Stimulated activated naive CD8-positive, alpha-beta T cell treated with anti-CD3 and anti-CD28 coated beads, Interleukin-15, amount 100 ng/mL, for 72 hours (primary cell): Measurements from ENCODE around the gene C5orf34.
"Not testable (repeated sequence)": the region's sequence is repeated elsewhere in the genome, so short reads cannot be mapped to it uniquely, and the experiment has no call there.

Experiments
- ATAC-seq: fragments of 150-1000 bp; cut with Tn5 transposase; 2 replicates; pipeline ENCODE4 v1.10.0; 2021; ENCODE audit warnings: mild to moderate bottlenecking, moderate library complexity
- DNase-seq, 2 donors: peaks; one replicate each; pipeline ENCODE4 v3.0.0; 2021 to 2022
- H3K27ac Mint-ChIP-seq, 2 donors: one replicate each; pipeline ENCODE4 v1.8.0; 2022; ENCODE audit warnings: mild to moderate bottlenecking in 2 of 2, mixed read lengths in 2 of 2, moderate library complexity in 2 of 2
- H3K27me3 Mint-ChIP-seq: one replicate; pipeline ENCODE4 v1.8.0; 2022; ENCODE audit warnings: mixed read lengths
- H3K4me1 Mint-ChIP-seq: one replicate; pipeline ENCODE4 v1.8.0; 2022; ENCODE audit warnings: mild to moderate bottlenecking, mixed read lengths
- H3K4me3 Mint-ChIP-seq, 2 donors: one replicate each; pipeline ENCODE4 v1.8.0; 2022; ENCODE audit warnings: mild to moderate bottlenecking in 2 of 2, mixed read lengths in 2 of 2, moderate library complexity in 1 of 2
- H3K9me3 Mint-ChIP-seq, 2 donors: one replicate each; pipeline ENCODE4 v1.8.0; 2022; ENCODE audit warnings: mixed read lengths in 2 of 2

C5orf34 gene

DNA sequence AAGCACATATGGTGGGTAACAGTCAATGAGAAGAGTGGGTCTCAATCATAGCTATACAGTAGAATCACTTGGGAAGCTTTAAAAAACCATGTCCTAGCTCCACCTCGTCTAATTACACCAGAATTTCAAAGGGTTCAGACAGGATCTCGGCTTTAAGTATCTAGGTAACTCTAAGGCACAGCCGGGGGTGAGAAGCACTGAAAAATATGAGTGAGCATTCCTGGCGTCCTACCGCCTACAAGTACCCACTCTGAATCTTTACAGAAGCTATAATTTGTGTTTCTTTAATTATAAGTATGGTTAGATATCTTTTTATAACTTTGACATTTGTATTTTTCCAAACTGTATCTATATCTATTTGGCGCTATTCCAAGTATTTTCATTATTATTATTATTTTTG is 25.8 kb upstream of the C5orf34 start:
- Mint-ChIP-seq H3K9me3 (no peaks in the 10 kb centered on the region), H3K4me1 (peaks cover 7% of the 10 kb centered on the region), H3K27ac (no peak overlapping the region), H3K27me3 (no peaks in the 10 kb centered on the region), H3K4me3 (no peak overlapping the region)
- no peak for DNase-seq
- no peak for ATAC-seq

DNA sequence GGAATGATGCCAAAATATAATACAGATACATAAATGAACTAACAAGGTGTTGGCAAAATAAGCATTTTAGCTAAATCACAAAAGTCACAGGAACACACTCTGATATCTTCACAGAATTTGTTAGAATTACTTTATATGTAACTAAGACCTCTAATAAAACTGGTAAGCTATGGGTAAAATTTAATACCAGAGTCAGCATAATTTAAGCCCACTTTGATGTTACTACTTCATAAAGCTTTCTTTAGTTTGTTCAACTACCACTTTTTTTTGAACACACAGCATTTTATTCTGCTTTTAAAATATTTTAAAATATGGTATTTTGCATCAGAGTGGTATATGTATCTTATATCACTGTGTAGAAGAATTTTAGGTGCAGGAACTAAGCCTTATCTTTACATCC is 22.0 kb upstream of the C5orf34 start:
- DNase-seq, result no peak
- peak overlapping the region in 1 of 2 donors; percentile 33 for H3K27ac Mint-ChIP-seq
- ATAC-seq, result no peak
- H3K4me3 Mint-ChIP-seq, result no peak overlapping the region
- peaks cover 6% of the 10 kb centered on the region for H3K4me1 Mint-ChIP-seq
- no peaks in the 10 kb centered on the region for H3K9me3 Mint-ChIP-seq
- H3K27me3 Mint-ChIP-seq, result no peaks in the 10 kb centered on the region

DNA sequence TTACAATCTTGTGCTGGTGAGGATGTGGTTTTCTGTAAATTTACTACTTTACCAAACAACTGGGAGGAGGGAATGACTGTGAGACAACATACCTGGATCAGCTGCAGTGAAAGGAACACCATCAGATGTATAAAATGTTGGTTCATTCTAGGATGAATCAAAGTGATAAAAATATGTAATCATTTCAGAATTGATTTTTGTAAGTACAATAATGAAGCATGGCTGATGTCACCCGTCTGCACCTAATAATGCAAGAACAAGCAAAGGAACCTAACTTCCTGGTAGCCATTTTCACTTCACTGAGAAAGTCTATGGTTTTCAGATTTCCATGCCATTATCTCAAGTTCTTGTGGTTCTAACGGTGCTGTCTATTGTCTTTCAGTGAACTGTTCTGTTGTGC is 18.7 kb upstream of the C5orf34 start:
- Mint-ChIP-seq H3K4me3 (no peak overlapping the region), H3K4me1 (peaks cover 6% of the 10 kb centered on the region), H3K9me3 (no peaks in the 10 kb centered on the region), H3K27me3 (no peaks in the 10 kb centered on the region), H3K27ac (peak overlapping the region in 1 of 2 donors; percentile 85)
- DNase-seq (no peak), ATAC-seq (peak; percentile 76)

DNA sequence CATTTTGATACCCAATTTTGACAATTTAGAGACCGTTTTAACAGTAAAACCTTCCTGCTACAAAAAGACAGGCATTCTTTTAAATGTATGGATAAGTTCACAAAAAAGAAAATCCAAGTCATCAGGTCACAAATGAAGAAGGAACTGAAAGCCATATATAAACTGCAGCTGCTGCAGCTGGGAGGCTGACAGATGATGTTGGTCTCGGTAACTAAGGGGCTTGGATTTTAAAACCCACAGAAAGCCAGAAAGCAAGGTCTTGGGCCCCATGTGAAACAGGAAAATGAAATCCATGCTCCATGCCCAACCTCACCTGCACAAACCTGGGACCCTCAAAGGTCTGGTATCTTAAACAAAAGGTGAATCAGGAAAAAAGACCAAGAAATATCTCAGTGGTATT is 15.7 kb upstream of the C5orf34 start:
- no peaks in the 10 kb centered on the region for H3K27me3 Mint-ChIP-seq
- H3K27ac Mint-ChIP-seq, result no peak overlapping the region
- ATAC-seq, result no peak
- no peak overlapping the region for H3K4me3 Mint-ChIP-seq
- H3K4me1 Mint-ChIP-seq, result peaks cover 6% of the 10 kb centered on the region
- no peaks in the 10 kb centered on the region for H3K9me3 Mint-ChIP-seq
- DNase-seq, result no peak

DNA sequence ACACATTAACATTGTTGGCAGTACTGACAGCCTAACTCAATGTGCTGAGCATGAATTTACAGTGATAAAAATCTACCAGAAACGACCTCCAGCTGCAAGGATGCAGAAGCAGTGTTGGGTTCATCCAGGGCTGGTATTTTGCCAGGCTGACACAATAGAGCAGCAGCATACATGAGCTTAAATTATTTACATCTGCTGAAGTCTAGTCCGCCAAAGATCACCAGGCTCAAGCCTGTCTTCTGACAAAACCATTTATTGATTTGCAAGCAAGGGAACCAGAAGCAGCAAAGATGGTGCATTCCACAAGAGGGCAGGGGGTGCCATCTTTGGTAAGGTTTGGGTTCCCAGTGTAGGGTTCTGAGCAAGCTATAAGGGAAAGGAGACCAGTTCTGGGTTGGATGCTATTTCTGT is 8.7 kb upstream of the C5orf34 start:
- Mint-ChIP-seq H3K9me3 (no peaks in the 10 kb centered on the region), H3K4me1 (no peaks in the 10 kb centered on the region), H3K27ac (no peak overlapping the region), H3K4me3 (no peak overlapping the region), H3K27me3 (no peaks in the 10 kb centered on the region)
- DNase-seq (no peak), ATAC-seq (no peak)

DNA sequence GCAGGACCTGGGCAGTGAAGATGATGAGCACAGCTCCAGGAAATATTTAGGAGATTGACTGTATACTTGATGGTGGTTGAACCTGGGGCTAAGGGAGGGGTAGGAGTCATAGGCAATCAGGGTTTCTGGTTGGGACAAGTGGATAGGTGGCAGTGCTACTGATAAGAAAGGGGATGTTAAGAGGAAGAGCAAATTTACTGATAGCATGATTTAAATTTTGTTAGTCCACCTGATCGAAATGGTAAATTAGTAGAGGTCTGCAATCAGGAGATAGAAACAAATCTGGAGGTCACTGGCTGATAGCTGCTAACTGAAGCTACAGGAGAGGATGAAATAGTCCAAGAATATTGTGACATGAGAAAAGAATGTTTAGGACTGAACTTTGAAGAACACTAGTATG is 5.7 kb upstream of the C5orf34 start:
- H3K4me1 Mint-ChIP-seq, result peaks cover 8% of the 10 kb centered on the region
- H3K9me3 Mint-ChIP-seq, result no peaks in the 10 kb centered on the region
- DNase-seq (no peak), ATAC-seq (no peak)
- no peak overlapping the region for H3K27ac Mint-ChIP-seq
- no peak overlapping the region for H3K4me3 Mint-ChIP-seq
- H3K27me3 Mint-ChIP-seq, result no peaks in the 10 kb centered on the region

DNA sequence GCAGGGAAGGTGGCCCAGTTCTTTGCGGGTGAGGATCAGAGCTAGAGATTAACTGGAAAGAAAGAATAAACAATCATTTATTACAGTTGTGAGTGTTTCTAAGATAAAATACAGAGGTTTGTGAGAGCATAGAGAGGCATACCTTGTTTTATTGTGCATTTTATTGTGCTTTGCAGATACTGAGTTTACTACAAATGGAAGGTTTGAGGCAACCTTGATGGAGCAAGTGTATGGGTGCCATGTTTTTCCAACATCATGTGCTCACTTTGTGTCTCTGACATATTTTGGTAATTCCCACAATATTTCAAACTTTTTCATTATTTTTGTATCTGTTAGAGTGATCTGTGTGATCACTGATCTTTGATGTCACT is 715 bp upstream of the C5orf34 start:
- Mint-ChIP-seq H3K27me3 (no peaks in the 10 kb centered on the region), H3K27ac (peak overlapping the region in 1 of 2 donors; percentile 97), H3K4me3 (peak overlapping the region; percentile 76 to 88), H3K4me1 (peaks cover 32% of the 10 kb centered on the region), H3K9me3 (peaks cover 0 to 4% of the 10 kb centered on the region in 2 donors)
- no peak for DNase-seq
- no peak for ATAC-seq

DNA sequence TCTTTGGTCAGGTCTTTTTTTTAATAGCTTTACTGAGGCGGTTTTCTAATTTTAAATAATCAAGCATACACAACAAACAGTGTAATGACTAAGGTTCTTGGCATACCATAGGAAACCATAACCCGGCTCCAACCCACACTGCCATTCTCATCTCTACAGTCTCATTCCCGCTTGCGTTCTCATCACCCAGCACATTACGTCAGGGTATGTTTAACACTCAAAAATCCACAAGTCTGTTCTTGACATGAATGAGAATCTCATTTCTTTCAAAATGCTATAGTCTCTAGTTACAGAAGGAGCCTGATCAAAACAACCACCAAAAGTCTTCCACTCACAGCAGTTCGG is 505 bp downstream of the C5orf34 start:
- H3K4me3 Mint-ChIP-seq, result peak overlapping the region; percentile 76 to 88
- ATAC-seq, result peak; percentile 83
- no peaks in the 10 kb centered on the region for H3K27me3 Mint-ChIP-seq
- H3K4me1 Mint-ChIP-seq, result peaks cover 32% of the 10 kb centered on the region
- no peak for DNase-seq
- peaks cover 0 to 4% of the 10 kb centered on the region in 2 donors for H3K9me3 Mint-ChIP-seq
- peak overlapping the region; percentile 95 to 97 for H3K27ac Mint-ChIP-seq

DNA sequence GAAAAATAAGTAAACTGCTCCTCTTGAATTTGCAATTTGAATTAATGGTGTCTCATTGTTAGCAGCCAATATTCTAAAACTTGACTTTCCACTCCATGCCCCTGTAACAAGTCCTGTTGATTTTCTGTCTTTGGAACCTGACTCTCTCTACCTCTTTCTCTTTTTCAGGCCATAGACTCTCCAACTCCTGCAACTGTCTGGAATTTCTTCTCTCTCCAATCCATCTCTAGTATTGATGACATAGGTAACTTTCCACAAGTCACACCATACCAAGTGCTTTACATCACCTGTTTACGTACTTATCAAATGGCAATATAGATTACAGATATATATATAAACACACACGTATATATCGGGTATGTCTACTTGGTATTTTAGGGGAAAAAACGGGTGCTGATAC is 923 bp downstream of the C5orf34 start:
- H3K27ac Mint-ChIP-seq, result peak overlapping the region; percentile 95 to 97
- peaks cover 0 to 4% of the 10 kb centered on the region in 2 donors for H3K9me3 Mint-ChIP-seq
- no peaks in the 10 kb centered on the region for H3K27me3 Mint-ChIP-seq
- peak overlapping the region; percentile 76 to 88 for H3K4me3 Mint-ChIP-seq
- ATAC-seq, result no peak
- DNase-seq, result no peak
- peaks cover 32% of the 10 kb centered on the region for H3K4me1 Mint-ChIP-seq

DNA sequence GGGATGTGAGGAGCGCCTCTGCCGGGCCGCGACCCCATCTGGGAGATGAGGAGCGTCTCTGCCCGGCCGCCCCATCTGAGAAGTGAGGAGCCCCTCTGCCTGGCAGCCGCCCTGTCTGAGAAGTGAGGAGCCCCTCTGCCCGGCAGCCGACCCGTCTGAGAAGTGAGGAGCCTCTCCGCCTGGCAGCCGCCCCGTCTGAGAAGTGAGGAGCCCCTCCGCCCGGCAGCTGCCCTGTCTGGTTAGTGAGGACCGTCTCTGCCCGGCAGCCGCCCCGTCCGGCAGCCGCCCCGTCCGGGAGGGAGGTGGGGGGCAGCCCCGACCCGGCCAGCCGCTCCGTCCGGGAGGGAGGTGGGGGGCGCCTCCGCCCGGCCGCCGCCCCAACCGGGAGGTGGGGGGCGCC is 3.9 kb downstream of the C5orf34 start:
- not testable (repeated sequence) for H3K4me3 Mint-ChIP-seq, H3K9me3 Mint-ChIP-seq, H3K27me3 Mint-ChIP-seq, DNase-seq, H3K27ac Mint-ChIP-seq, ATAC-seq
- peaks cover 26% of the 10 kb centered on the region for H3K4me1 Mint-ChIP-seq

DNA sequence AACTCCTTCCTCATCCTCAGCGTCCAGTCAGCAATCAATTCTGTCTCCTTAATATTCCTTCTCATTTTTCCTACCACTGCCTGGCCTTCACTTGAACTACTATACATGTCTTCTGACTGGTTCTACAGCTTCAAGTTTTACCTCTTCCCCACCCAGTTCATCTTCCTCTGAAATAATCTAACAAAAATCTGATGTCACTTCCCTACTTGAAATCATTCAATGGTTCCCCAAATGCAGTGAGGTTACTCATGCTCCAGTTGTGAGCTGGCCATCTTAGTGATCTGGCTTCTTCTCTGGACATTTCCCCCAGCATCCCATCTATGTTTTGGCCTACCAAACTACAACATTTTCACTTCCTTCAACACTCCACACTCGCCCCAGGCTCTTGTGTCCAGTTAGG is 16.4 kb downstream of the C5orf34 start:
- peaks cover 5% of the 10 kb centered on the region for H3K4me1 Mint-ChIP-seq
- no peak overlapping the region for H3K4me3 Mint-ChIP-seq
- H3K27me3 Mint-ChIP-seq, result no peaks in the 10 kb centered on the region
- ATAC-seq (no peak), DNase-seq (no peak)
- no peaks in the 10 kb centered on the region for H3K9me3 Mint-ChIP-seq
- H3K27ac Mint-ChIP-seq, result peak overlapping the region in 1 of 2 donors; percentile 1

DNA sequence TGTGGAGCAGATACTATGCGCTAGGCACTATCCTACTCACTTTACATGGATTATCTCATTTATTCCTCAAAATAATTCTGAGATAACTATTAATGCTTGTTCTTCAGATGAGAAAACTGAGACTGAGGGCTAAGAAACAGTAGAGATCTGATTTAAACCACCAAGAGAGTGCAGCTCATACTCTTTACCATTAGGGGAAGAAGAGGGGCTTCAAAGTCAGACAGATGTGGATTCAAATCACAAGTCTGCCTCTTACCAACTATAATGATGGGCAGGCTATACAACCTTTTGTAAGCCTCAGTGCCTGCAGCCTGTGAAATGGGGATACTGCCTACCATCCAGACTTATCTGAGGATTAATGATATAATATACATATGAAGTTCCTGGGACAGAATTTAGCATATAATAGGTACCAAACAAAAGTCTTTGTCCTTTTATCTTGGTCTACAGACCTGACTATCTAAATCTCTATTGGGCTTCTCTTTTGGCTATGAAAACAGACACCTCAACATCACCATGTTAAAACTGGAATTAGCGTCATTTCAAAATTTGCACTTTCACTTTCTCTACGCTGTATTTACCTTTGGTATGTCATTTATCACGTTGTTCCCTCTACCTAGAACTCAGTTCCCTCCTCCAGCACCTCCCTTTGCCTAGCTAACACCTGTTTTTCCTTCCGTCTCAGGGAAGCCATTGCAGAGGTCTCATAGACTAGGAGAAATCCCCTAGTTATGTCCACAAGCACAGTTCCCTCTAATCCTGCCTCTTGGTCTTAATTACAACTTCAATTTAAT is 17.4 kb downstream of the C5orf34 start:
- H3K4me1 Mint-ChIP-seq, result peaks cover 5% of the 10 kb centered on the region

DNA sequence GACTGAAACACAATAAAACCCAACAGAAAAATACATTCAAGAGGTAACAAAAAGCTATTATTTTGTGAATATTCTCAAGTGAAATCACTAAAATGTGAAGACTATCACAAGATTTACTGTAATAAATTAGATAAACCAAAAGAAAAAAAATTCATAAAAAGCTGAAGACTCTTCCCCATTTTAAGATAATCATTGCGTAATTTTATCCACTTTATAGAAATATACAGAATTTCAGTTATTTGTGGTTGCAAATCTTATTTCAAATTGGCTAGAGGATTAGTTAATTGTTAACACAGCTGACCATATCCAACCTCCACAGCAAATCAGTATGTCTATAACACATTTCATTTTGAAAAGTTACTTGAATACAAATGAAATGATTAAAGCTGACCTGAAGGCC is 23.6 kb downstream of the C5orf34 start:
- H3K4me3 Mint-ChIP-seq, result no peak overlapping the region
- peaks cover under 1% of the 10 kb centered on the region for H3K4me1 Mint-ChIP-seq
- DNase-seq (no peak), ATAC-seq (no peak)
- H3K27ac Mint-ChIP-seq, result no peak overlapping the region
- no peaks in the 10 kb centered on the region for H3K27me3 Mint-ChIP-seq
- no peaks in the 10 kb centered on the region for H3K9me3 Mint-ChIP-seq

More for the DNA sequence above, 17.4 kb downstream of the C5orf34 start:
- H3K4me3 Mint-ChIP-seq, result no peak overlapping the region
- no peaks in the 10 kb centered on the region for H3K9me3 Mint-ChIP-seq
- H3K27me3 Mint-ChIP-seq, result no peaks in the 10 kb centered on the region
- H3K27ac Mint-ChIP-seq, result peak overlapping the region in 1 of 2 donors; percentile 46
- ATAC-seq (no peak), DNase-seq (no peak)

DNA sequence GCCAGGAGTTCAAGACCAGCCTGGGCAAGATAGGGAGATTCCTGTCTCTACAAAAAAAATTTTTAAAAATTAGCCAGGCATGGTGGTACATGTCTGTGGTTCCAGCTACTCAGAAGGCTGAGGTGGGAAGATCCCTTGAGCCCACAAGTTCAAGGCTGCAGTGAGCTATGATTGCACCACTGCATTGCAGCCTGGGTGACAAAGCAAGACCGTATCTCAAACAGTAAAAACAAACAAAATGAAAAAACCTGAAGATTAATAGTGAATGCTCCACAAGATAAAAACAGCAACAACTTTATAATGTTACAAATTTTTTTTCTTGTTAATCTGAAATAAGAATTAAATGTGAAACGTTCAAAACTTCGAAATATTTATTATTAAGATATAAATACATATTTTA is 28.6 kb downstream of the C5orf34 start:
- H3K27me3 Mint-ChIP-seq, result no peaks in the 10 kb centered on the region
- ATAC-seq (no peak), DNase-seq (peak in 1 of 2 donors; percentile 43)
- peaks cover 42% of the 10 kb centered on the region for H3K4me1 Mint-ChIP-seq
- H3K4me3 Mint-ChIP-seq, result peak overlapping the region in 1 of 2 donors; percentile 96
- no peaks in the 10 kb centered on the region for H3K9me3 Mint-ChIP-seq
- H3K27ac Mint-ChIP-seq, result peak overlapping the region; percentile 100

DNA sequence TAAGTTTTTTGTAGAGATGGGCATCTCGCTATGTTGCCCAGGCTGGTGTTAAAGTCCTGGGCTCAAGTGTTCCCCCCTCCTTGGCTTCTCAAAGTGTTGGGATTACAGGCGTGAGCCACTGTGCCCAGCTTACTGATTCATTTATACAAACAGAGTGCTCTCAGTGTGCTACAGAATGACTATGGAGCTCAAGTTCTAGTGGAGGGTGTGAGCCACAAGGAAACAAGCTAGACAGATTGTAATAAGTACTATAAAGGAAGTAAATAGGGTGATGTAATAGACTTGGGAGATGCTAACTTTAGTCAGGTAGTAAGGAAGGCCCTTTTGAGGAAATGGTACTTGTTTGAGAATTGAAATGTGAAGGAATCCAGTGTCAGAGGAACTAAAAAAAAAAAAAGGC is 29.5 kb downstream of the C5orf34 start:
- H3K27ac Mint-ChIP-seq, result peak overlapping the region; percentile 100
- peaks cover 47% of the 10 kb centered on the region for H3K4me1 Mint-ChIP-seq
- H3K27me3 Mint-ChIP-seq, result no peaks in the 10 kb centered on the region
- ATAC-seq (peak; percentile 29), DNase-seq (peak in 1 of 2 donors; percentile 39)
- peak overlapping the region; percentile 95 to 96 for H3K4me3 Mint-ChIP-seq
- H3K9me3 Mint-ChIP-seq, result no peaks in the 10 kb centered on the region

DNA sequence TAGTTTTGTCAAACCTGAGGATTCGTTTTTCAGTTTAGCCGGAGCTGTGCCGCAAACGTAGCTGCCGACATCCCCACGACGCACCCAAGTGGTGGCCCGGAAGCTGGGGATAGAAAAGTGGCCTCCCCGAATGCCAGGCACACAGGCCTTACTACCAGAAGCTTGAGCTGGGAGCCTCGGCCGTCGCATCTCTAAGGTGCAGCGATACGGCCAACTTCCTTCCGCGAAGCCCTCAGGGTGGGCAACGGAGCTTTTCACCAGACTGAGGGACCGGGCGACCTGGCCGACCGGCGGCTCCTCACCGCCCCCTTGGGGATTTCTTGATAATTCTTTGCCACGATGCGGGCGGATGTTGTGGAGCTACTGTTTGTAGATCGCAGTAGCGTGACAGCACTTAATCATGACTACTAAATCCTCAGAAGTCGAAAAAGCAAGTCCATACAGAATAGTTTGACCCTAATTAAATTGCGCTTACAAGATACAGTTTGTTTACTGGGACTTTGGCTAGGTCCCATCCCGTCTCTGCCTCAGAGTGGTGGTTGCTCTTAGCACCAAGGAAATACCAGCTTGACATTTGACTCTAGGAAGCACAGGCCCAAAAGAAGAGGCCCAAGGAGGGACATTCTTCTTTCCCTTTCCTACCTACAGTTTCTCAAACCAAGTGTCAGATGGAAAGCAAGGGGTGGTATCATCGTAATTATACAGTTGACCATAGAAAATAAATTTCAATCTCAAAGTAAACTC is 30.7 kb downstream of the C5orf34 start:
- peak; percentile 91 to 94 for DNase-seq
- Mint-ChIP-seq H3K4me3 (peak overlapping the region; percentile 95 to 96), H3K4me1 (peaks cover 52% of the 10 kb centered on the region), H3K27ac (peak overlapping the region; percentile 100), H3K27me3 (no peaks in the 10 kb centered on the region), H3K9me3 (no peaks in the 10 kb centered on the region)
- peak; percentile 79 for ATAC-seq
